Right lobe of liver (tissue), 4 donors: ENCODE measurements around the gene MED28.

Experiments
- POLR2A ChIP-seq: fragments of 450-650 bp; IDR thresholded peaks from one replicate; pipeline ENCODE4 v1.6.1; 2017; ENCODE audit warnings: antibody characterized with exemption, mild to moderate bottlenecking
- TF ChIP-seq, protein P1 (sequence below), 4 donors: fragments of 200-600 bp in 3 of 4; fragments of 450-650 bp in 1 of 4; IDR thresholded peaks; one replicate each; pipeline versions ENCODE4 v1.5.1 to v1.8.0; 2016 to 2022; ENCODE audit warnings: antibody characterized with exemption in 4 of 4, mild to moderate bottlenecking in 2 of 4
- donor health status: DM: no; HTN: no; CAD: no.
- donor health status: DM: no; HTN: no; CAD: no.
- donor health status: DM: no; HTN: yes; CAD: no.

DNA sequence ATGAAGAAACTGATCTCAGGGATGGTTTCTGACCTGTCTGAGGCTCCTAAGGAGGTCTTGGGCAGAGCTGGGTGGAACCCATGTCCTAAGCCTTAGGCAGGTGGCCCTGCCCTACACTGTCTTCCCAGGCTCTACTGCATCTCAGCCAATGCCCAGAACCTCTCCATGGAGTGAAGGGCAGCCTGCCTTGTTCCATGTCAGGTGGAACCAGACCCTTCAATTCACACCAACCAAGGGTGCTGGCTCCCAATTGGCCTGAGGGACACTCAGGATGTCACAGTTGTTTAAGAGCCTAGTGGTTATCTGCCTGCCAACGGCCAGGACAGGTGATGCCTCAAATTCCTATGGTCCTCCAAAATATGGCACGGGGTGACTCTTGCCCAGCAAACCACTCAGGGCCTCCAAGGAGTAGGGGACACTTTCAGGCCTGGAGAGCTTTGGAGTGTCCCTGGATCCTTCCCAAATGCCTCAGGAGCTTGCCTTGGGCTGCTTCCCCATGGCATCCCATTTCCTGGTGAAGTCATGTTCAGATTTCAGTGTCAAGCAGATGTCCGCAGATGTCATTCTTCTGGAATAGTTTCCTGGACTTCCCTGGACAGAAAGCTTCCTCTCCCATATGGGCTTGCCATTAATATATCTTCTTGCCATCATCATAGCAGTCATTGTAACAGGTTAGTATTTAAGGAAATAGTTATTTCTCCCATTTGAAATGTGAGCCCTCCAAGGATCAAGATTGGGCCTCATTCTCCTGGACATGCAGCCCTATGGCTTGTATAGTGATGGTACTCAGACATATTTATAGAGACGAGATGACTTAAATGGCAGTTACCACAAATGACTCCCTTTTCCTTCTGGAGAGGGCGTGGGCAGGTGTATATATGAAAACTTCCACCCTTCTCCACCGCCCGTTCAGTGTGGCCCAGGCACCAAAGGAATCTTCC, 67.1 kb downstream of the MED28 start:
- no peak for TF ChIP-seq POLR2A
- TF ChIP-seq, protein P1, sequence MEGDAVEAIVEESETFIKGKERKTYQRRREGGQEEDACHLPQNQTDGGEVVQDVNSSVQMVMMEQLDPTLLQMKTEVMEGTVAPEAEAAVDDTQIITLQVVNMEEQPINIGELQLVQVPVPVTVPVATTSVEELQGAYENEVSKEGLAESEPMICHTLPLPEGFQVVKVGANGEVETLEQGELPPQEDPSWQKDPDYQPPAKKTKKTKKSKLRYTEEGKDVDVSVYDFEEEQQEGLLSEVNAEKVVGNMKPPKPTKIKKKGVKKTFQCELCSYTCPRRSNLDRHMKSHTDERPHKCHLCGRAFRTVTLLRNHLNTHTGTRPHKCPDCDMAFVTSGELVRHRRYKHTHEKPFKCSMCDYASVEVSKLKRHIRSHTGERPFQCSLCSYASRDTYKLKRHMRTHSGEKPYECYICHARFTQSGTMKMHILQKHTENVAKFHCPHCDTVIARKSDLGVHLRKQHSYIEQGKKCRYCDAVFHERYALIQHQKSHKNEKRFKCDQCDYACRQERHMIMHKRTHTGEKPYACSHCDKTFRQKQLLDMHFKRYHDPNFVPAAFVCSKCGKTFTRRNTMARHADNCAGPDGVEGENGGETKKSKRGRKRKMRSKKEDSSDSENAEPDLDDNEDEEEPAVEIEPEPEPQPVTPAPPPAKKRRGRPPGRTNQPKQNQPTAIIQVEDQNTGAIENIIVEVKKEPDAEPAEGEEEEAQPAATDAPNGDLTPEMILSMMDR (IDR thresholded peaks at IDR 0.05) = no peak
